KMS-11 (cell line): ENCODE results near the gene ADH5.

Source experiments
- H2AFZ ChIP-seq: fragments of 200-600 bp; sonication (generic); 2 replicates; pipeline ENCODE4 v1.6.1; 2016; ENCODE audit warnings: antibody characterized with exemption, mixed run types, low read depth
- H3K27ac ChIP-seq: fragments of 200-600 bp; sonication (generic); 2 replicates; pipeline ENCODE4 v1.6.1; 2016; ENCODE audit warnings: mild to moderate bottlenecking, mixed run types
- H3K27me3 ChIP-seq: fragments of 200-600 bp; sonication (generic); 2 replicates; pipeline ENCODE4 v1.6.1; 2017; ENCODE audit warnings: mild to moderate bottlenecking, low read depth, mixed run types, moderate library complexity; ENCODE audit not compliant: insufficient read depth
- H3K36me3 ChIP-seq: fragments of 200-600 bp; sonication (generic); 2 replicates; pipeline ENCODE4 v1.6.1; 2017; ENCODE audit warnings: mild to moderate bottlenecking, mixed run types; ENCODE audit not compliant: insufficient read depth
- H3K4me1 ChIP-seq: fragments of 200-600 bp; sonication (generic); 2 replicates; pipeline ENCODE4 v1.6.1; 2016; ENCODE audit warnings: mild to moderate bottlenecking, low read depth, mixed run types; ENCODE audit not compliant: poor library complexity, severe bottlenecking
- H3K4me2 ChIP-seq: fragments of 200-600 bp; sonication (generic); 2 replicates; pipeline ENCODE4 v1.7.0; 2016; ENCODE audit warnings: mild to moderate bottlenecking, mixed run types
- H3K4me3 ChIP-seq: fragments of 200-600 bp; sonication (generic); IDR thresholded peaks from 2 replicates; pipeline ENCODE4 v1.6.1; 2017; ENCODE audit warnings: low read depth, low read length, mixed read lengths; ENCODE audit not compliant: insufficient read depth
- H3K79me2 ChIP-seq: fragments of 200-600 bp; sonication (generic); 2 replicates; pipeline ENCODE4 v1.6.1; 2016; ENCODE audit warnings: low read depth, mixed run types; ENCODE audit not compliant: insufficient read depth
- H3K9ac ChIP-seq: fragments of 200-600 bp; sonication (generic); 2 replicates; pipeline ENCODE4 v1.6.1; 2016; ENCODE audit warnings: mild to moderate bottlenecking, mixed run types
- H4K20me1 ChIP-seq: fragments of 200-600 bp; sonication (generic); 2 replicates; pipeline ENCODE4 v1.6.1; 2016; ENCODE audit warnings: mild to moderate bottlenecking, mixed run types; ENCODE audit not compliant: insufficient read depth
- TF ChIP-seq, protein P1 (sequence below): fragments of 200-600 bp; sonication (generic); conservative IDR thresholded peaks from 2 replicates; pipeline ENCODE4 v1.6.1; 2017; ENCODE audit warnings: low read depth, mild to moderate bottlenecking, antibody characterized with exemption, low read length, moderate library complexity, mixed read lengths

ADH5 gene

DNA sequence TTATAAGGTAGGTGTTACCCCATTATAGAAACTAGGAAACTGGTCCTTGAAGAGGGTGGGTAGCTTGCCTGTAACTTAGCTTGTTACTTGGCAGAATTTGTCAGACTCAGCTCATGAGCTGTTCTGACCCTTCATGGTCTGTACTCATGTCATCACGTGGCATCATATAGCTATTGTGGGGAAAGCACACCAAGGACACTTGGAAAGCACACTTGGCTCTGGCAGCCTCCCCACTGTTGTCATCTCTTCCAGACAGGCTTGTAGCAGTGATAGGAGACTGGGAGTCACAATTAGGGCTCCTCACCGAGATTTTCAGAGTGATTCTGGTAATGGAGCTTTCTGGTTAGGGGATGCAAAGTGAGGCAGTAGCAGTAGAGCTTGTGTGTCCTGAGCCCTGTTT, 30.4 kb downstream of the ADH5 start:
- Histone ChIP-seq H3K4me2 (no peak overlapping the region), H3K27me3 (no peaks in the 10 kb centered on the region), H3K27ac (no peak overlapping the region), H2AFZ (no peak overlapping the region), H3K79me2 (no peaks in the 10 kb centered on the region), H4K20me1 (no peaks in the 10 kb centered on the region), H3K4me3 (no peak overlapping the region), H3K36me3 (no peaks in the 10 kb centered on the region), H3K9ac (no peak overlapping the region), H3K4me1 (peaks cover 9% of the 10 kb centered on the region)
- TF ChIP-seq, protein P1, sequence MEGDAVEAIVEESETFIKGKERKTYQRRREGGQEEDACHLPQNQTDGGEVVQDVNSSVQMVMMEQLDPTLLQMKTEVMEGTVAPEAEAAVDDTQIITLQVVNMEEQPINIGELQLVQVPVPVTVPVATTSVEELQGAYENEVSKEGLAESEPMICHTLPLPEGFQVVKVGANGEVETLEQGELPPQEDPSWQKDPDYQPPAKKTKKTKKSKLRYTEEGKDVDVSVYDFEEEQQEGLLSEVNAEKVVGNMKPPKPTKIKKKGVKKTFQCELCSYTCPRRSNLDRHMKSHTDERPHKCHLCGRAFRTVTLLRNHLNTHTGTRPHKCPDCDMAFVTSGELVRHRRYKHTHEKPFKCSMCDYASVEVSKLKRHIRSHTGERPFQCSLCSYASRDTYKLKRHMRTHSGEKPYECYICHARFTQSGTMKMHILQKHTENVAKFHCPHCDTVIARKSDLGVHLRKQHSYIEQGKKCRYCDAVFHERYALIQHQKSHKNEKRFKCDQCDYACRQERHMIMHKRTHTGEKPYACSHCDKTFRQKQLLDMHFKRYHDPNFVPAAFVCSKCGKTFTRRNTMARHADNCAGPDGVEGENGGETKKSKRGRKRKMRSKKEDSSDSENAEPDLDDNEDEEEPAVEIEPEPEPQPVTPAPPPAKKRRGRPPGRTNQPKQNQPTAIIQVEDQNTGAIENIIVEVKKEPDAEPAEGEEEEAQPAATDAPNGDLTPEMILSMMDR: no peak

DNA sequence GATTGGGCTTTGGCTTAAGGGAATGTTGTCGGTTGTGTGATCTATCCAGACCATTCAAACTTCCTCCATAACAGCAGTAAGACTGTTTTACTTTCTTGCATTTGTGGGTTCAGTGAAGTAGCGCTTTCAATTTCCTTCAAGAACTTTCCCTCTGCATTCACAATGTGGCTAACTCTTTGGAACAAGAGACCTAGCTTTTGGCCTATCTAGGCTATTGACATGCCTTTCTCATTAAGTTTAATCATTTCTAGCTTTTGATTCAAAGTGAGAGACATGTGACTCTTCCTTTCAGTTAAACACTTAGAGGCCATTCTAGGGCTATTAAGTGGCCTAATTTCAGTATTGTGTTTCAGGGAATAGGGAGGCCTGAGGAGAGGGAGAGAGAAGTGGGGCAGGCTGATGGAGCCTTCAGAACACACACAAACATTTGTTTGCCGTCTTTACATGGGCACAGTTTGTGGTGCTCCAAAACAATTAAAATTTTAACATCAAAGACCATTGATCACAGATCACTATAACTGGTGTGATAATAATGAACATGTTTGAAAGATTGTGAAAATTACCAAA, 34.1 kb downstream of the ADH5 start:
- Histone ChIP-seq H3K4me3 (no peak overlapping the region), H3K27me3 (no peaks in the 10 kb centered on the region), H2AFZ (no peak overlapping the region), H3K4me1 (peaks cover 9% of the 10 kb centered on the region), H3K9ac (no peak overlapping the region), H3K27ac (no peak overlapping the region), H4K20me1 (no peaks in the 10 kb centered on the region), H3K79me2 (no peaks in the 10 kb centered on the region), H3K36me3 (peaks cover 13% of the 10 kb centered on the region; the same call in 1 of the 2 replicates), H3K4me2 (no peak overlapping the region)
- TF ChIP-seq, protein P1: no peak

DNA sequence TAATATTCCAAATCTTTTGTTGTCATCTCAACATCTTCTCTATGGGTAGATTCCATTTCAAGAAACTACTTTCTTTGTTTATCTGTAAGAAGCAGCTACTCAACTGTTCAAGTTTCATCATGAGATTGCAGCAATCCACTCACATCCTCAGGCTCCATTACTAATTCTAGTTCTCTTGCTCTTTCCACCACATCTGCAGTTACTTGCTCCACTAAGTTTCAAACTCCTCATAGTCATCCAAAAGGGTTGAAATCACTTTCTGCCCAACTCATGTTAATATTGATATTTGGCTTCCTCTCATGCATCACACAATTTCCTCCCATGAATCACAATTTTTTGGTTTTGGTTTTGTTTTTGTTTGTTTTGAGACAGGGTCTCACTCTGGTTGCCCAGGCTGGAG, 35.7 kb downstream of the ADH5 start:
- Histone ChIP-seq H3K27me3 (no peaks in the 10 kb centered on the region), H3K79me2 (no peaks in the 10 kb centered on the region), H4K20me1 (no peaks in the 10 kb centered on the region), H3K4me1 (peaks cover 9% of the 10 kb centered on the region), H2AFZ (no peak overlapping the region), H3K4me3 (no peak overlapping the region), H3K27ac (no peak overlapping the region), H3K4me2 (no peak overlapping the region), H3K36me3 (peaks cover 13% of the 10 kb centered on the region; the same call in 1 of the 2 replicates), H3K9ac (no peak overlapping the region)
- TF ChIP-seq, protein P1: no peak

DNA sequence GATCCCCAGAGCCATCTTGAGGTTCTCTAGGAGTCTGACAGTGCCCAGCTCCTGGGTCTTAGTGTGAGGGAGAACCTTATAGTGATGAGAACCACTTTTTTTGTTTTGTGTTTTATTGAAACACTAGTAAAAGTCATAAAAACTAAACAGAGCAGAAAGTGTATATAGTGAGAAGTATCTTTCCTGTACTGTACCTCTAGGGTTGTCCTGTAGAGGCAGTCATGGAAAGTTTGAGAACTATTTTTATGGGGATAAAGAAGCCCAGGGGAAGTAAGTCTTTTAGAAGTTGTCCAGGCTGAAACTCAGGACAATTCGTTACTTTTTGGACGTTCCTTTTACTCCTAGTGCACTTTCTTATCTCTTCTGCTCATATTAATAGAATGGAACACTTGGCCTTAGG, 40.9 kb downstream of the ADH5 start:
- H3K36me3 ChIP-seq: peaks cover 13% of the 10 kb centered on the region; the same call in 1 of the 2 replicates
- no peaks in the 10 kb centered on the region for H4K20me1 ChIP-seq
- no peaks in the 10 kb centered on the region for H3K79me2 ChIP-seq
- no peak overlapping the region for H2AFZ ChIP-seq
- no peak overlapping the region for H3K9ac ChIP-seq
- TF ChIP-seq, protein P1: no peak
- no peak overlapping the region for H3K4me3 ChIP-seq
- H3K27ac ChIP-seq: no peak overlapping the region
- no peaks in the 10 kb centered on the region for H3K27me3 ChIP-seq
- no peak overlapping the region for H3K4me2 ChIP-seq
- no peaks in the 10 kb centered on the region for H3K4me1 ChIP-seq
